Mesangial cell (primary cell): ENCODE data around the gene ZNF541. TPM values are rescaled to one million over a fixed set of nuclear protein-coding genes. Genes with fewer than 3 reads are reported as not detected.

Experiments
- total RNA-seq: library from RNA; depleted of rRNA; stranded (reverse); fragments of >200 nt; gene quantifications from 2 replicates; pipeline ENCODE4 v1.2.3, GENCODE V29; 2015

The ZNF541 gene
- 0.13 TPM in 1 of 2 replicates, not detected in the other for total RNA-seq

GRCh38 chr19:47573071-47574026 lies at the start of gene ZNF541:
TSS of gene ZNF541 (minus strand) at chr19:47573148. CDS start at chr19:47555856, 17,292 bp downstream.

GRCh38 chr19:47608969-47609905 lies 36.3 kb upstream of the ZNF541 start, which contains the start of gene BICRA:
TSS of gene BICRA (plus strand) at chr19:47609134. CDS start at chr19:47673575, 64,441 bp downstream.

Other genes starting within 250 kb of the ZNF541 start
- gene C5AR2, start 241.0 kb downstream of the ZNF541 start, total RNA-seq = not detected in 2 replicates
- gene DHX34, start 223.8 kb downstream of the ZNF541 start, total RNA-seq = 16.8 and 18.9 TPM in 2 replicates
- gene MEIS3, start 153.6 kb downstream of the ZNF541 start, total RNA-seq = 6.0 and 12.4 TPM in 2 replicates
- gene SLC8A2, start 101.3 kb downstream of the ZNF541 start, total RNA-seq = not detected in 2 replicates
- 6.6 and 7.7 TPM in 2 replicates for gene KPTN, start 88.9 kb downstream of the ZNF541 start, total RNA-seq
- gene NAPA, start 58.1 kb downstream of the ZNF541 start, total RNA-seq = 94.7 and 108 TPM in 2 replicates
- 6.1 and 6.4 TPM in 2 replicates for gene BICRA, start 36.0 kb upstream of the ZNF541 start, total RNA-seq
- 125 and 161 TPM in 2 replicates for gene EHD2, start 140.3 kb upstream of the ZNF541 start, total RNA-seq
- 112 and 234 TPM in 2 replicates for gene NOP53, start 172.4 kb upstream of the ZNF541 start, total RNA-seq
- 227 and 272 TPM in 2 replicates for gene SELENOW, start 205.6 kb upstream of the ZNF541 start, total RNA-seq
- not detected in 2 replicates for gene TPRX1, start 231.4 kb upstream of the ZNF541 start, total RNA-seq
- not detected in 2 replicates for gene CRX, start 248.8 kb upstream of the ZNF541 start, total RNA-seq